ENCODE results near the gene SH2D1B. TPM values are rescaled to one million over a fixed set of nuclear protein-coding genes. Genes with fewer than 3 reads are reported as not detected.

SH2D1B gene
- polyA plus RNA-seq, 1 of the 3 experiments (the other 2 are of a cell fraction), result not detected

DNA sequence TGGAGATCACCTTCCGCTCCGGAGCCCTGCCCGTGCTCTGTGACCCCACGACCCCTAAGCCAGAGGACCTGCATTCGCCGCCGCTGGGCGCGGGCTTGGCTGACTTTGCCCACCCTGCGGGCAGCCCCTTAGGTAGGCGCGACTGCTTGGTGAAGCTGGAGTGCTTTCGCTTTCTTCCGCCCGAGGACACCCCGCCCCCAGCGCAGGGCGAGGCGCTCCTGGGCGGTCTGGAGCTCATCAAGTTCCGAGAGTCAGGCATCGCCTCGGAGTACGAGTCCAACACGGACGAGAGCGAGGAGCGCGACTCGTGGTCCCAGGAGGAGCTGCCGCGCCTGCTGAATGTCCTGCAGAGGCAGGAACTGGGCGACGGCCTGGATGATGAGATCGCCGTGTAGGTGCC lies 44.9 kb downstream of the SH2D1B start (continued):
- TF ChIP-seq, protein P1, sequence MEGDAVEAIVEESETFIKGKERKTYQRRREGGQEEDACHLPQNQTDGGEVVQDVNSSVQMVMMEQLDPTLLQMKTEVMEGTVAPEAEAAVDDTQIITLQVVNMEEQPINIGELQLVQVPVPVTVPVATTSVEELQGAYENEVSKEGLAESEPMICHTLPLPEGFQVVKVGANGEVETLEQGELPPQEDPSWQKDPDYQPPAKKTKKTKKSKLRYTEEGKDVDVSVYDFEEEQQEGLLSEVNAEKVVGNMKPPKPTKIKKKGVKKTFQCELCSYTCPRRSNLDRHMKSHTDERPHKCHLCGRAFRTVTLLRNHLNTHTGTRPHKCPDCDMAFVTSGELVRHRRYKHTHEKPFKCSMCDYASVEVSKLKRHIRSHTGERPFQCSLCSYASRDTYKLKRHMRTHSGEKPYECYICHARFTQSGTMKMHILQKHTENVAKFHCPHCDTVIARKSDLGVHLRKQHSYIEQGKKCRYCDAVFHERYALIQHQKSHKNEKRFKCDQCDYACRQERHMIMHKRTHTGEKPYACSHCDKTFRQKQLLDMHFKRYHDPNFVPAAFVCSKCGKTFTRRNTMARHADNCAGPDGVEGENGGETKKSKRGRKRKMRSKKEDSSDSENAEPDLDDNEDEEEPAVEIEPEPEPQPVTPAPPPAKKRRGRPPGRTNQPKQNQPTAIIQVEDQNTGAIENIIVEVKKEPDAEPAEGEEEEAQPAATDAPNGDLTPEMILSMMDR (IDR thresholded peaks at IDR 0.05), result no peak
- TF ChIP-seq CHD2 (IDR thresholded peaks at IDR 0.05; ENCODE audit: low read length, partially characterized antibody), result no peak
- TF ChIP-seq TEAD4 (IDR thresholded peaks at IDR 0.05; ENCODE audit: borderline replicate concordance, insufficient read depth), result no peak
- TF ChIP-seq JUND (IDR thresholded peaks at IDR 0.05), result no peak
- no peak for TF ChIP-seq EP300 (IDR thresholded peaks at IDR 0.05; ENCODE audit: borderline replicate concordance in 1 of 2, low read depth in 1 of 2, low read length in 1 of 2)
- no peak for TF ChIP-seq NRF1 (IDR thresholded peaks at IDR 0.05; ENCODE audit: low read depth, low read length)
- no peak for TF ChIP-seq TCF12 (IDR thresholded peaks at IDR 0.05)
- no peak for TF ChIP-seq SIN3A (IDR thresholded peaks at IDR 0.05; ENCODE audit: borderline replicate concordance, low read depth, low read length)

DNA sequence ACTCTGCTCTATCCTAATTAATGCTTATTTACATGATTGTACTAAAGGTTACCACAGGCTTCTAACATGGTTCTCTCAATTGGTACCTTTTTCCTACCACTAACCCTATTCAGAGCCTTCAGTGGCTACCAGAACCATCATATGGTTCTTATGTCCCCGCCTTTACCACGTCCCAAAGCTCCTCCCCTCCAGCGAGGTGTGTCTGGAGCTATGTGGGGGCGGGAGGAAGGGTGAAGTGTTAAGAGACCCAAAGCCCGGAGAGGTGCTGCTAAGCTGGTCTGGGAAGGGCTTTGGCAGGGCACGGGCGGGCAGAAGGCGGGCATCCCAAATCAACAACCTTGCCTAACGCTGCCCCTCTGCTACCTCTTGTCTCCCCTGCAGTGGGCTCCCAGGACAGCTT lies 45.3 kb downstream of the SH2D1B start:
- Histone ChIP-seq H3K4me2 (peak overlapping the region; percentile 64; the same call in 1 of the 2 replicates), H2AFZ (ENCODE audit: low read depth) (peak overlapping the region; percentile 40; the same call in 1 of the 2 replicates), H3K9me2 (no peaks in the 10 kb centered on the region), H3K9ac (no peak overlapping the region), H3F3A (replicated peaks; ENCODE audit: insufficient read depth) (no peaks in the 10 kb centered on the region), H4K20me1 (ENCODE audit: insufficient read depth) (no peaks in the 10 kb centered on the region), H3K9me3 (no peaks in the 10 kb centered on the region), H3K4me3 (ENCODE audit: low read depth in 2 of 2, low read length in 1 of 2) (peak overlapping the region; percentile 13 to 42; a peak in 2 of 4 replicates), H3K27ac (ENCODE audit: low read depth in 2 of 2, low read length in 1 of 2) (no peak overlapping the region), H3K4me1 (ENCODE audit: control insufficient read depth in 1 of 2, insufficient read depth in 2 of 2, low read depth in 1 of 2, low read length in 1 of 2) (peaks cover 0 to 2% of the 10 kb centered on the region in 2 experiments; a peak in 1 of 4 replicates), H3K36me3 (replicated peaks in 1 of 2; ENCODE audit: control insufficient read depth in 1 of 2, insufficient read depth in 2 of 2, low read length in 1 of 2) (no peaks in the 10 kb centered on the region), H3K79me2 (ENCODE audit: insufficient read depth) (no peaks in the 10 kb centered on the region), H3K27me3 (ENCODE audit: insufficient read depth) (no peaks in the 10 kb centered on the region)
- no peak for DNase-seq
- CTCF ChIA-PET, result interaction anchor here (1.4 to 3.4 kb wide), 3 partner anchors 9 to 310 kb away, joined by 4 to 26 read pairs (median 9); no protein-coding TSS in a partner anchor
- POLR2A ChIA-PET, result no interaction called here
- TF ChIP-seq PBX3 (IDR thresholded peaks at IDR 0.05) (no peak), MAX (IDR thresholded peaks at IDR 0.05; ENCODE audit: low read depth) (no peak), MEF2A (IDR thresholded peaks at IDR 0.05; ENCODE audit: borderline replicate concordance, low read depth) (no peak), JUND (IDR thresholded peaks at IDR 0.05) (no peak), EP300 (IDR thresholded peaks at IDR 0.05; ENCODE audit: borderline replicate concordance in 1 of 2, low read depth in 1 of 2, low read length in 1 of 2) (no peak), TAF1 (IDR thresholded peaks at IDR 0.05; ENCODE audit: borderline replicate concordance, low read depth, low read length) (no peak), USF1 (IDR thresholded peaks at IDR 0.05; ENCODE audit: borderline replicate concordance, low read depth) (no peak), FOXM1 (IDR thresholded peaks at IDR 0.05; ENCODE audit: low read depth) (no peak), FOSL2 (IDR thresholded peaks at IDR 0.05; ENCODE audit: borderline replicate concordance, low read depth) (no peak), RXRA (IDR thresholded peaks at IDR 0.05; ENCODE audit: borderline replicate concordance, low read depth) (no peak), RCOR1 (IDR thresholded peaks at IDR 0.05; ENCODE audit: low read length) (no peak), ELF1 (IDR thresholded peaks at IDR 0.05) (no peak)
- WGBS (ENCODE audit: low lambda C conversion rate), result 67% methylated on average over 9 of the region's 9 CpGs

All from SK-N-SH (cell line).